ENCODE data around the gene ACTR1A.

DNA sequence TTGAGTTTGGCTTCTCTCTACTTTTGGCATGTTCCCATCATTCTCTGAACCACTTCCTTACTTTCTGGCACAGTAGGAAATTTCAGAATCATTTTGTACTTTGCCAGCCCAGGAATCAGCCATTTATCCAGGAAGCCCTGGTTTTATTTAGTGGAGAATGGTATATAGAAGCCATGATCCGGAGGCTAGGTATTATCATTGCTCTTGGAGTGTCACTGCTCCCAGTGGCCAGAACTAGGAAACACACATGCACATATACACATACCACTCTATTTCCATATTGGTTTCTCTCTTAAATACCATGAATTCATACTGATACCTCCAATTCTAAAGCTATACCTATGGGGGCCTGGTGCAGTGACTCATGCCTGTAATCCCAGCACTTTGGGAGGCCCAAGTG, 37.5 kb upstream of the ACTR1A start:
- TF ChIP-seq, protein P1, sequence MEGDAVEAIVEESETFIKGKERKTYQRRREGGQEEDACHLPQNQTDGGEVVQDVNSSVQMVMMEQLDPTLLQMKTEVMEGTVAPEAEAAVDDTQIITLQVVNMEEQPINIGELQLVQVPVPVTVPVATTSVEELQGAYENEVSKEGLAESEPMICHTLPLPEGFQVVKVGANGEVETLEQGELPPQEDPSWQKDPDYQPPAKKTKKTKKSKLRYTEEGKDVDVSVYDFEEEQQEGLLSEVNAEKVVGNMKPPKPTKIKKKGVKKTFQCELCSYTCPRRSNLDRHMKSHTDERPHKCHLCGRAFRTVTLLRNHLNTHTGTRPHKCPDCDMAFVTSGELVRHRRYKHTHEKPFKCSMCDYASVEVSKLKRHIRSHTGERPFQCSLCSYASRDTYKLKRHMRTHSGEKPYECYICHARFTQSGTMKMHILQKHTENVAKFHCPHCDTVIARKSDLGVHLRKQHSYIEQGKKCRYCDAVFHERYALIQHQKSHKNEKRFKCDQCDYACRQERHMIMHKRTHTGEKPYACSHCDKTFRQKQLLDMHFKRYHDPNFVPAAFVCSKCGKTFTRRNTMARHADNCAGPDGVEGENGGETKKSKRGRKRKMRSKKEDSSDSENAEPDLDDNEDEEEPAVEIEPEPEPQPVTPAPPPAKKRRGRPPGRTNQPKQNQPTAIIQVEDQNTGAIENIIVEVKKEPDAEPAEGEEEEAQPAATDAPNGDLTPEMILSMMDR (conservative IDR thresholded peaks at IDR 0.05; ENCODE audit: low read length), result peak; percentile 74
- TF ChIP-seq EZH2phosphoT487 (IDR thresholded peaks at IDR 0.05; ENCODE audit: borderline replicate concordance, low read depth, low read length), result no peak
